Gastrocnemius medialis (tissue), 4 donors: ENCODE measurements around the gene TBL3.

Experiments used
- POLR2A ChIP-seq, 2 donors: fragments of 450-650 bp; IDR thresholded peaks; one replicate each; pipeline ENCODE4 v1.6.1; 2017; ENCODE audit warnings: antibody characterized with exemption in 2 of 2, mild to moderate bottlenecking in 2 of 2, moderate library complexity in 2 of 2
- TF ChIP-seq, protein P1 (sequence below), 5 experiments: fragments of 450-650 bp in 3 of 5; fragments of 200-600 bp in 2 of 5; sonication (generic) in 2 of 5; IDR thresholded peaks in 4 of 5; conservative IDR thresholded peaks in 1 of 5; 1 replicate in 4 of 5; 2 replicates in 1 of 5; pipeline ENCODE4 v1.5.1; 2016 to 2019; ENCODE audit warnings: antibody characterized with exemption in 5 of 5, mild to moderate bottlenecking in 3 of 5, moderate library complexity in 3 of 5

DNA sequence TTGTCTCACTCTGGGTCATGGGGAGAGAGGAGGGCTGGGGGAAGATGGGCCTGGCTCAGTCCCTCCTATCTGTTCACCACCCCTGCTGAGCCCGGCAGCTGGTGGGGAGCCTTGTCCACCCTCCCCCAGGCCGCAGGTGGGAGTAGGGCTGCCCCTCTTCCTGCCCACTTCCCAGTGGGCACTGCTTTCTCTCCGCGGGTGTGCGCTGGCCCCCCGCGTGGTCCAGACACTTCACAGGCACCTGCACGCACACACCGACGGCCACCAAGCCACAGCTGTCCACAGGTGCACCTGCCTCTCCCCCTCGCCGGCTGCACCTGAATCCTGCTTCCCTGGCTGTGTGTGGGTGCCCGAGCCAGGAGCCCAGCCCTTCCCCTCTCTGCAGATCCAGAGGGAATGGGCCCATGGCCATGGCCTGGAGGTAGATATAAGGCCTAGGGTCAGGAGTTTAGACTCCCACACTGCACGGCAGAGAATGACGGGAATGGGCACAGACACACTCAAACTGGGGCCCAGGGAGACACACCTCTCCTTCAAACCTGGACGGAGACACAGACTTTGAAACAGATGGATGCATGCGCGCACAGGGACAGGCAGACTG, 56.9 kb downstream of the TBL3 start:
- TF ChIP-seq, protein P1, sequence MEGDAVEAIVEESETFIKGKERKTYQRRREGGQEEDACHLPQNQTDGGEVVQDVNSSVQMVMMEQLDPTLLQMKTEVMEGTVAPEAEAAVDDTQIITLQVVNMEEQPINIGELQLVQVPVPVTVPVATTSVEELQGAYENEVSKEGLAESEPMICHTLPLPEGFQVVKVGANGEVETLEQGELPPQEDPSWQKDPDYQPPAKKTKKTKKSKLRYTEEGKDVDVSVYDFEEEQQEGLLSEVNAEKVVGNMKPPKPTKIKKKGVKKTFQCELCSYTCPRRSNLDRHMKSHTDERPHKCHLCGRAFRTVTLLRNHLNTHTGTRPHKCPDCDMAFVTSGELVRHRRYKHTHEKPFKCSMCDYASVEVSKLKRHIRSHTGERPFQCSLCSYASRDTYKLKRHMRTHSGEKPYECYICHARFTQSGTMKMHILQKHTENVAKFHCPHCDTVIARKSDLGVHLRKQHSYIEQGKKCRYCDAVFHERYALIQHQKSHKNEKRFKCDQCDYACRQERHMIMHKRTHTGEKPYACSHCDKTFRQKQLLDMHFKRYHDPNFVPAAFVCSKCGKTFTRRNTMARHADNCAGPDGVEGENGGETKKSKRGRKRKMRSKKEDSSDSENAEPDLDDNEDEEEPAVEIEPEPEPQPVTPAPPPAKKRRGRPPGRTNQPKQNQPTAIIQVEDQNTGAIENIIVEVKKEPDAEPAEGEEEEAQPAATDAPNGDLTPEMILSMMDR (IDR thresholded peaks at IDR 0.05 in 4 of 5, conservative IDR thresholded peaks at IDR 0.05 in 1 of 5): no peak
- TF ChIP-seq POLR2A (IDR thresholded peaks at IDR 0.05): no peak
